GM12865 (cell line): ENCODE measurements around the gene RIOX2.

ENCODE experiments used
- DNase-seq: peaks from one replicate; pipeline ENCODE4 v3.0.0; 2010; ENCODE audit warnings: low read depth
- H3K4me3 ChIP-seq: 2 replicates; pipeline ENCODE4 v1.5.1; 2011; ENCODE audit warnings: mild to moderate bottlenecking, low read depth, low read length, control low read depth
- CTCF ChIP-seq: IDR thresholded peaks from 2 replicates; pipeline ENCODE4 v1.5.1; 2011; ENCODE audit warnings: low read length, control low read depth, low read depth, inconsistent platforms; ENCODE audit not compliant: insufficient read depth; ENCODE audit errors: missing control alignments

Gene RIOX2

GRCh38 chr3:97990624-97991292 lies 18.5 kb upstream of the RIOX2 start:
- no peak for TF ChIP-seq CTCF
- H3K4me3 ChIP-seq = no peak overlapping the region
- peak; percentile 40 for DNase-seq

- DNase-seq = no peak
- no peak overlapping the region for H3K4me3 ChIP-seq
- no peak for TF ChIP-seq CTCF
Observed at GRCh38 chr3:97988784-97989568, 16.7 kb upstream of the RIOX2 start.

- no peak for DNase-seq
- no peak overlapping the region for H3K4me3 ChIP-seq
- no peak for TF ChIP-seq CTCF
Observed at GRCh38 chr3:97987306-97987705, 15.1 kb upstream of the RIOX2 start.

GRCh38 chr3:97983933-97984491 lies 11.8 kb upstream of the RIOX2 start:
- TF ChIP-seq CTCF = no peak
- H3K4me3 ChIP-seq = no peak overlapping the region
- DNase-seq = no peak

GRCh38 chr3:97981886-97982285 lies 9.7 kb upstream of the RIOX2 start:
- H3K4me3 ChIP-seq = no peak overlapping the region
- TF ChIP-seq CTCF = no peak
- DNase-seq = peak; percentile 19

- TF ChIP-seq CTCF = no peak
- no peak for DNase-seq
- no peak overlapping the region for H3K4me3 ChIP-seq
Observed at GRCh38 chr3:97979610-97980009, 7.4 kb upstream of the RIOX2 start.
